Measurements from ENCODE around the gene NCAPD2. TPM values are rescaled to one million over a fixed set of nuclear protein-coding genes. Genes with fewer than 3 reads are reported as not detected.
A peak's percentile ranks its signal among the peaks of the same experiment; 100 is the strongest.

NCAPD2 gene
- total RNA-seq, 2 experiments from 2014 or later, result 195 to 196 TPM

DNA sequence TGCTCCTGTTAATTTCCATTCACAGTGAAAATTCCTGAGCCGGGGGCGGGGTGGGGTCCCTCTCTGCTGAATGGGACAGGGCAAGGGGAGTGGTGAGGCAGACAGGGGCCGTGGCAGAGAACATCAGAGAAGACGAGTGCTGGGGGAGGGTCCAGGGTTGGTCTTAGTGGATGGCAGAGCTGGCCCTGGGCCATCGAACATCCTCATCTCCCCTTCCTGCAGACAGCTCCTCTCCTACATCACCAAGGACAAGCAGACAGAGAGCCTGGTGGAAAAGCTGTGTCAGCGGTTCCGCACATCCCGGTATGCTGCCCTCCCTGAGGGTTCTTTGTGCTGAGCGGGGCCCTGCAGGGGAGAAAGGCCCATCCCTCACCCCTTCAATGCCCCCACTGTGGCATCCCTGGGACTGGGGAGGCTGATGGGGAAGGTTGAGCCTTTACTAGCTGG, 35.4 kb downstream of the NCAPD2 start:
- TF ChIP-seq, protein P1, sequence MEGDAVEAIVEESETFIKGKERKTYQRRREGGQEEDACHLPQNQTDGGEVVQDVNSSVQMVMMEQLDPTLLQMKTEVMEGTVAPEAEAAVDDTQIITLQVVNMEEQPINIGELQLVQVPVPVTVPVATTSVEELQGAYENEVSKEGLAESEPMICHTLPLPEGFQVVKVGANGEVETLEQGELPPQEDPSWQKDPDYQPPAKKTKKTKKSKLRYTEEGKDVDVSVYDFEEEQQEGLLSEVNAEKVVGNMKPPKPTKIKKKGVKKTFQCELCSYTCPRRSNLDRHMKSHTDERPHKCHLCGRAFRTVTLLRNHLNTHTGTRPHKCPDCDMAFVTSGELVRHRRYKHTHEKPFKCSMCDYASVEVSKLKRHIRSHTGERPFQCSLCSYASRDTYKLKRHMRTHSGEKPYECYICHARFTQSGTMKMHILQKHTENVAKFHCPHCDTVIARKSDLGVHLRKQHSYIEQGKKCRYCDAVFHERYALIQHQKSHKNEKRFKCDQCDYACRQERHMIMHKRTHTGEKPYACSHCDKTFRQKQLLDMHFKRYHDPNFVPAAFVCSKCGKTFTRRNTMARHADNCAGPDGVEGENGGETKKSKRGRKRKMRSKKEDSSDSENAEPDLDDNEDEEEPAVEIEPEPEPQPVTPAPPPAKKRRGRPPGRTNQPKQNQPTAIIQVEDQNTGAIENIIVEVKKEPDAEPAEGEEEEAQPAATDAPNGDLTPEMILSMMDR (IDR thresholded peaks at IDR 0.05), result no peak
- H3K4me3 Mint-ChIP-seq, result no peak overlapping the region
- ChIA-PET POLR2A (interaction anchor here (1.0 to 3.4 kb wide), 4 partner anchors 8 to 14 kb away, joined by 4 to 17 read pairs (median 6); no protein-coding TSS in a partner anchor), CTCF (interaction anchor here (1.4 to 3.2 kb wide), 3 partner anchors 9 to 29 kb away, joined by 4 to 13 read pairs (median 11); partner anchors contain the start of gene IFFO1)
- H3K36me3 Mint-ChIP-seq (ENCODE audit: low read depth), result peaks cover 87% of the 10 kb centered on the region
- peaks cover 16% of the 10 kb centered on the region for H3K4me1 Mint-ChIP-seq (ENCODE audit: low read depth)
- ATAC-seq, result no peak
- intact Hi-C loops (cut with micrococcal nuclease), result no loop called here
- DNase-seq, result no peak
- no peaks in the 10 kb centered on the region for H3K9me3 Mint-ChIP-seq
- H3K27me3 Mint-ChIP-seq, result no peaks in the 10 kb centered on the region
- no peak overlapping the region for H3K27ac Mint-ChIP-seq

DNA sequence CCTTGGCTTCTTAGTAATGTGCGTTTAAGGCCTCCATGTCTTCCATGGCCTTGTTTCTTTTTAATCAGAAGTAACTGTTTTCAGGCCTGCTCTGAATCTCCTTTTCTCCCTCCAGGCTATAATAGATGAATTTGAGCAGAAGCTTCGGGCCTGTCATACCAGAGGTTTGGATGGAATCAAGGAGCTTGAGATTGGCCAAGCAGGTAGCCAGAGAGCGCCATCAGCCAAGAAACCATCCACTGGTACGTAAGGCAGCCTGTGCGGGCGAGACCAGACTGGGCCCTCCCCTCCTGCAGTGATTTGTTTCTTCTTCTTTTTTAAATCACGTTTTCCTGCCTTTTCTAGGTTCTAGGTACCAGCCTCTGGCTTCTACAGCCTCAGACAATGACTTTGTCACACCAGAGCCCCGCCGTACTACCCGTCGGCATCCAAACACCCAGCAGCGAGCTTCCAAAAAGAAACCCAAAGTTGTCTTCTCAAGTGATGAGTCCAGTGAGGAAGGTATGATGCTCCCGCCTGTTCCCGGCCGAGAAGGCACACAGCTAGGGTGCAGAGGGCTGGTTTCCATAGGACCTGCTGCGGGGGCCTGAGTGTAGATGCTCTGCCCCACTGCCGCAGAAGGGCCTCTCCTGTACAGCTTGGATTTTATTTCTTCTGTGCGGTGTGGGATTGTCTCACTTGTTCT, 36.8 kb downstream of the NCAPD2 start:
- no peaks in the 10 kb centered on the region for H3K27me3 Mint-ChIP-seq
- H3K27ac Mint-ChIP-seq, result peak overlapping the region; percentile 36
- ChIA-PET CTCF (interaction anchor here (2.2 to 2.6 kb wide), 2 partner anchors 24 to 107 kb away, joined by 10 to 11 read pairs; partner anchors contain the start of gene IFFO1), POLR2A (interaction anchor here (1.1 to 9.5 kb wide), 7 partner anchors 8 to 70 kb away, joined by 5 to 81 read pairs (median 12); partner anchors contain the start of gene MRPL51)
- intact Hi-C loops (cut with micrococcal nuclease), result loop anchor here (5.0 to 10.0 kb wide), 2 partner anchors 38 to 196 kb away; partner anchors contain the start of genes MRPL51 and NCAPD2
- ATAC-seq (no peak), DNase-seq (no peak)
- H3K9me3 Mint-ChIP-seq, result no peaks in the 10 kb centered on the region
- no peak overlapping the region for H3K4me3 Mint-ChIP-seq
- H3K36me3 Mint-ChIP-seq (ENCODE audit: low read depth), result peaks cover 87% of the 10 kb centered on the region
- peaks cover 16% of the 10 kb centered on the region for H3K4me1 Mint-ChIP-seq (ENCODE audit: low read depth)
- TF ChIP-seq, protein P1 (IDR thresholded peaks at IDR 0.05), result no peak

DNA sequence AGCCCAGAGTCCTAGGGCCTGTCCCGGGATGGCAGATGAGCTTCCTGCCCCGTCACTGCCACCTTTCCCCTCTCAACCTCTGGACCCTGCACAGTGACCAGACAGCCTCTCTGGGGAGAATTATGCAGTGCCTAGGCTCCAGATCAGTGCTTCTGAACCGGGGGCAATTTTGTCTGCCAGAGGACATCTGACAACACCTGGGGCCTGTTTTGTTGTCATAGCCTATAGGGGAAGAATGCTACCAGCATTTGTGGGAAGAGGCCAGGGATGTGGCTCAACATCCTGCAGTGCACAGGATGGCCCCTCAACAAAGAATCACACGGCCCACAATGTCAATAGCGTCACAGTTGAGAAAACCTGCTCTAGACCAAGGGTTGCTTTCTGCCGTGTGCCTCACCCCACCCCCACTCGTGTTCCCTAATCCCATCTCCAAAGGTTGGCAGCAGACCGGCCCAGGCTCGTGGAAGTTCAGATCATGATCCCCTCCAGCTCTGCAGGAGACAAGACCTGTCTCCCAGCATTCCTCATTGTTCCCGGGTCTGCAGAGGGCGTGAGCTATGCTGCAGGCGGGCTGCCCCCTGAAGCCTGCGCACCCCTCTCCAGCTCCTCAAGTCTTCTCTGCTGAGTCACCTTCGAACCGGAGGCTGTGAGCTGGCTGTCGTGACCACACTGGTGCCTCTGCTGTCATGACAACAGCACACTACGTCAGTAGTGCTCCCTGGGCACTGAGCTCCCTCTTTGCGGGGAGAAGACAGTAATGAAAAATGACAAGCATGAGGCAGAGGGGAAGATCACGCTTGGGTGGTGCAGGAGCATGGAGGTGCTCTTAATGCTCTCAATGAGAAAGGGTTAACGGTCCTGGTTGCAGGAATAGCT, 38.4 kb downstream of the NCAPD2 start:
- Mint-ChIP-seq H3K27me3 (no peaks in the 10 kb centered on the region), H3K4me3 (peak overlapping the region; percentile 93), H3K36me3 (ENCODE audit: low read depth) (peaks cover 87% of the 10 kb centered on the region), H3K27ac (peak overlapping the region; percentile 99), H3K4me1 (ENCODE audit: low read depth) (peaks cover 25% of the 10 kb centered on the region), H3K9me3 (no peaks in the 10 kb centered on the region)
- DNase-seq (peak; percentile 95), ATAC-seq (peak; percentile 66)
- TF ChIP-seq, protein P1 (IDR thresholded peaks at IDR 0.05), result no peak
- ChIA-PET CTCF (interaction anchor here (0.7 to 2.6 kb wide), 16 partner anchors 15 to 225 kb away, joined by 3 to 11 read pairs (median 4); partner anchors contain the start of genes IFFO1 and TAPBPL), POLR2A (interaction anchor here (0.5 to 9.5 kb wide), 32 partner anchors 10 to 221 kb away, joined by 3 to 81 read pairs (median 5); partner anchors contain the start of genes MLF2, MRPL51, NOP2 and TAPBPL)
- intact Hi-C loops (cut with micrococcal nuclease), result loop anchor here (5.0 to 10.0 kb wide), 2 partner anchors 40 to 197 kb away; partner anchors contain the start of genes MRPL51 and NCAPD2

DNA sequence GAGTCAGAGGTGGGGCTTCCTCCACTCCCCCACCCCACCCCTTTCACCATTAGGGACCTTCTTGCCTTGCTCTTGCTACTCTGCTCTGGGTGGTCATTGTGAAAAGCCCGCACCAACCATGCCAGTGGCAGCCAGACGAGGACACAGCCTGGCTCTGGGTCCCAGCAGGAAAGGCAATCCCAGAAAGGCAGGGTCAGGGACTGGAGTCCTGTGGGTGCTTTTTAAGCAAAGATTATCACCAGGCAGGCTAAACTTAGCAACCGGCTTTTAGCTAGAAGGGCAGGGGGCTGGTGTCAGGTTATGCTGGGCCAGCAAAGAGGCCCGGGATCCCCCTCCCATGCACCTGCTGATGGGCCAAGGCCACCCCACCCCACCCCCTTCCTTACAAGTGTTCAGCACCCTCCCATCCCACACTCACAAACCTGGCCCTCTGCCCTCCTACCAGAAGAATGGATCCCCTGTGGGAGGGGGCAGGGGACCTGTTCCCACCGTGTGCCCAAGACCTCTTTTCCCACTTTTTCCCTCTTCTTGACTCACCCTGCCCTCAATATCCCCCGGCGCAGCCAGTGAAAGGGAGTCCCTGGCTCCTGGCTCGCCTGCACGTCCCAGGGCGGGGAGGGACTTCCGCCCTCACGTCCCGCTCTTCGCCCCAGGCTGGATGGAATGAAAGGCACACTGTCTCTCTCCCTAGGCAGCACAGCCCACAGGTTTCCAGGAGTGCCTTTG, 39.2 kb downstream of the NCAPD2 start:
- ATAC-seq (peak; percentile 5), DNase-seq (peak; percentile 59)
- TF ChIP-seq, protein P1 (IDR thresholded peaks at IDR 0.05), result no peak
- intact Hi-C loops (cut with micrococcal nuclease), result loop anchor here (5.0 to 10.0 kb wide), 2 partner anchors 41 to 198 kb away; partner anchors contain the start of genes MRPL51 and NCAPD2
- no peaks in the 10 kb centered on the region for H3K9me3 Mint-ChIP-seq
- POLR2A ChIA-PET, result interaction anchor here (0.8 to 9.5 kb wide), 25 partner anchors 11 to 220 kb away, joined by 3 to 81 read pairs (median 5); partner anchors contain the start of genes MLF2, MRPL51, NOP2 and TAPBPL
- CTCF ChIA-PET, result interaction anchor here (0.8 to 2.2 kb wide), 8 partner anchors 32 to 226 kb away, joined by 3 to 8 read pairs (median 4); no protein-coding TSS in a partner anchor
- peaks cover 32% of the 10 kb centered on the region for H3K4me1 Mint-ChIP-seq (ENCODE audit: low read depth)
- no peaks in the 10 kb centered on the region for H3K27me3 Mint-ChIP-seq
- peak overlapping the region; percentile 99 for H3K27ac Mint-ChIP-seq
- peak overlapping the region; percentile 93 for H3K4me3 Mint-ChIP-seq
- H3K36me3 Mint-ChIP-seq (ENCODE audit: low read depth), result peaks cover 88% of the 10 kb centered on the region

All from activated CD8-positive, alpha-beta T cell treated with anti-CD3 and anti-CD28 coated beads for 36 hours (primary cell).